GM12801 (cell line): Measurements from ENCODE around the gene FHOD3.

Experiments used
- CTCF ChIP-seq: IDR thresholded peaks from one replicate; pipeline ENCODE4 v1.5.1; 2011; ENCODE audit warnings: control low read depth; ENCODE audit not compliant: insufficient read length; ENCODE audit errors: extremely low read depth

FHOD3 gene

GRCh38 chr18:36770315-36770946, 472.9 kb downstream of the FHOD3 start:
- TF ChIP-seq CTCF = no peak

GRCh38 chr18:36771245-36771644, 473.7 kb downstream of the FHOD3 start:
- TF ChIP-seq CTCF = no peak

- TF ChIP-seq CTCF = no peak
Measured at GRCh38 chr18:36772241-36772723, 474.8 kb downstream of the FHOD3 start.

GRCh38 chr18:36775396-36775795, 477.9 kb downstream of the FHOD3 start:
- TF ChIP-seq CTCF = no peak

- no peak for TF ChIP-seq CTCF
Measured at GRCh38 chr18:36776650-36777049, 479.1 kb downstream of the FHOD3 start.

GRCh38 chr18:36777566-36777965, 480.1 kb downstream of the FHOD3 start:
- no peak for TF ChIP-seq CTCF

GRCh38 chr18:36780748-36781147, 483.2 kb downstream of the FHOD3 start:
- TF ChIP-seq CTCF = no peak

GRCh38 chr18:36782710-36783109, 485.2 kb downstream of the FHOD3 start:
- no peak for TF ChIP-seq CTCF
